Neural cell (in vitro differentiated cells): ENCODE measurements around the gene RAD51B. TPM values are rescaled to one million over a fixed set of nuclear protein-coding genes. Genes with fewer than 3 reads are reported as not detected.

Experiments
- H2AFZ ChIP-seq: fragments of 200-600, 300-800 bp; sonication (generic), shearing (Covaris generic); 2 replicates; pipeline ENCODE4 v1.6.0; 2014; ENCODE audit warnings: low read depth, mild to moderate bottlenecking, antibody characterized with exemption, low read length, moderate library complexity
- H3F3A ChIP-seq: fragments of 200-600 bp; shearing (Covaris generic); 2 replicates; pipeline ENCODE4 v1.6.1; 2016; ENCODE audit warnings: mild to moderate bottlenecking, moderate library complexity, mixed read lengths, antibody characterized with exemption, low read length; ENCODE audit not compliant: insufficient read depth, poor library complexity, severe bottlenecking
- H3K27ac ChIP-seq: fragments of 200-600, 300-800 bp; sonication (generic), shearing (Covaris generic); 2 replicates; pipeline ENCODE4 v1.5.1; 2014; ENCODE audit warnings: mild to moderate bottlenecking, low read length, moderate library complexity
- H3K27me3 ChIP-seq: fragments of 300-800, 200-600 bp; sonication (generic), shearing (Covaris generic); 2 replicates; pipeline ENCODE4 v1.6.0; 2014; ENCODE audit warnings: mild to moderate bottlenecking, low read depth, low read length, moderate library complexity; ENCODE audit not compliant: insufficient read depth
- H3K36me3 ChIP-seq: fragments of 300-800, 200-600 bp; sonication (generic), shearing (Covaris generic); 2 replicates; pipeline ENCODE4 v1.5.1; 2014; ENCODE audit warnings: mild to moderate bottlenecking, antibody characterized with exemption, low read length, moderate library complexity; ENCODE audit not compliant: insufficient read depth
- H3K4me2 ChIP-seq: fragments of 300-800, 200-600 bp; sonication (generic), shearing (Covaris generic); 2 replicates; pipeline ENCODE4 v1.6.0; 2014; ENCODE audit warnings: mild to moderate bottlenecking, low read length
- H3K4me3 ChIP-seq: fragments of 300-800, 200-600 bp; sonication (generic), shearing (Covaris generic); 2 replicates; pipeline ENCODE4 v1.5.1; 2014; ENCODE audit warnings: mild to moderate bottlenecking, low read length, moderate library complexity
- H3K79me2 ChIP-seq: fragments of 200-600 bp; shearing (Covaris generic); replicated peaks from 2 replicates; pipeline ENCODE4 v1.6.0; 2014; ENCODE audit warnings: mild to moderate bottlenecking, low read length, moderate library complexity; ENCODE audit not compliant: insufficient read depth
- H3K9ac ChIP-seq: fragments of 300-800, 200-600 bp; sonication (generic), shearing (Covaris generic); 2 replicates; pipeline ENCODE4 v1.6.1; 2016; ENCODE audit warnings: mild to moderate bottlenecking, low read length, mixed read lengths
- H3K9me2 ChIP-seq: fragments of 200-600 bp; shearing (Covaris generic); 2 replicates; pipeline ENCODE4 v1.6.1; 2016; ENCODE audit warnings: mild to moderate bottlenecking, low read length, mixed read lengths; ENCODE audit not compliant: insufficient read depth
- H3K9me3 ChIP-seq: fragments of 200-600, 300-800 bp; sonication (generic), shearing (Covaris generic); 2 replicates; pipeline ENCODE4 v1.6.1; 2016; ENCODE audit warnings: mild to moderate bottlenecking, mixed run types, low read length, moderate library complexity, mixed read lengths
- H4K20me1 ChIP-seq: fragments of 200-600 bp; shearing (Covaris generic); 2 replicates; pipeline ENCODE4 v1.6.1; 2016; ENCODE audit warnings: mild to moderate bottlenecking, mixed run types; ENCODE audit not compliant: insufficient read depth
- CTCF ChIP-seq: fragments of 450-650 bp; IDR thresholded peaks from 2 replicates; pipeline ENCODE4 v1.5.1; 2014; ENCODE audit warnings: antibody characterized with exemption, mild to moderate bottlenecking, moderate library complexity; ENCODE audit not compliant: poor library complexity, severe bottlenecking
- EP300 ChIP-seq: fragments of 450-650 bp; conservative IDR thresholded peaks from 2 replicates; pipeline ENCODE4 v1.6.1; 2014; ENCODE audit warnings: antibody characterized with exemption, mild to moderate bottlenecking, moderate library complexity; ENCODE audit not compliant: poor library complexity, severe bottlenecking
- EZH2 ChIP-seq: fragments of 200-600, 300-800 bp; shearing (Covaris generic), sonication (generic); IDR thresholded peaks from 2 replicates; pipeline ENCODE4 v1.6.1; 2014; ENCODE audit warnings: antibody characterized with exemption, low read length, borderline replicate concordance, mild to moderate bottlenecking; ENCODE audit not compliant: insufficient read depth, poor library complexity, severe bottlenecking
- MXI1 ChIP-seq: fragments of 450-650 bp; conservative IDR thresholded peaks from 2 replicates; pipeline ENCODE4 v1.6.1; 2014; ENCODE audit warnings: antibody characterized with exemption, mild to moderate bottlenecking; ENCODE audit not compliant: poor library complexity, severe bottlenecking
- POLR2AphosphoS5 ChIP-seq: IDR thresholded peaks from 2 replicates; pipeline ENCODE4 v1.6.1; 2012
- RAD21 ChIP-seq: fragments of 450-650 bp; conservative IDR thresholded peaks from 2 replicates; pipeline ENCODE4 v1.6.1; 2014; ENCODE audit warnings: antibody characterized with exemption, mild to moderate bottlenecking, moderate library complexity
- REST ChIP-seq: IDR thresholded peaks from 2 replicates; pipeline ENCODE4 v1.6.1; 2012; ENCODE audit warnings: borderline replicate concordance
- SMC3 ChIP-seq: fragments of 450-650 bp; conservative IDR thresholded peaks from 2 replicates; pipeline ENCODE4 v1.6.1; 2014; ENCODE audit warnings: antibody characterized with exemption, mild to moderate bottlenecking, moderate library complexity; ENCODE audit not compliant: poor library complexity
- TAF1 ChIP-seq: IDR thresholded peaks from 2 replicates; pipeline ENCODE4 v1.6.1; 2012; ENCODE audit warnings: low read depth
- polyA plus RNA-seq: library from polyadenylated mRNA; depleted of rRNA; stranded (reverse); fragments of >200 nt; gene quantifications from 2 replicates; pipeline ENCODE4 v1.2.3, GENCODE V29; 2014

The RAD51B gene
- polyA plus RNA-seq, 1 donor from 2014 or later: 3.1 TPM

GRCh38 chr14:68373847-68374444 is 554.4 kb downstream of the RAD51B start:
- Histone ChIP-seq H3F3A (no peaks in the 10 kb centered on the region), H4K20me1 (no peaks in the 10 kb centered on the region), H3K9ac (no peak overlapping the region), H2AFZ (no peak overlapping the region), H3K27me3 (no peaks in the 10 kb centered on the region), H3K36me3 (no peaks in the 10 kb centered on the region), H3K9me3 (peaks cover 8% of the 10 kb centered on the region), H3K79me2 (no peaks in the 10 kb centered on the region), H3K27ac (no peak overlapping the region), H3K4me2 (no peak overlapping the region), H3K4me3 (no peak overlapping the region), H3K9me2 (no peaks in the 10 kb centered on the region)
- TF ChIP-seq TAF1: no peak

GRCh38 chr14:68374682-68375081 is 555.1 kb downstream of the RAD51B start:
- Histone ChIP-seq H4K20me1 (no peaks in the 10 kb centered on the region), H3K9me2 (no peaks in the 10 kb centered on the region), H3F3A (no peaks in the 10 kb centered on the region), H3K4me2 (no peak overlapping the region), H3K27me3 (no peaks in the 10 kb centered on the region), H2AFZ (no peak overlapping the region), H3K9me3 (peaks cover 8% of the 10 kb centered on the region), H3K4me3 (no peak overlapping the region), H3K36me3 (no peaks in the 10 kb centered on the region), H3K9ac (no peak overlapping the region), H3K27ac (no peak overlapping the region), H3K79me2 (no peaks in the 10 kb centered on the region)
- TF ChIP-seq CTCF (no peak), POLR2AphosphoS5 (no peak), RAD21 (no peak), SMC3 (no peak), MXI1 (no peak), REST (no peak), EZH2 (no peak), TAF1 (no peak), EP300 (no peak)

GRCh38 chr14:68375376-68375775 is 555.8 kb downstream of the RAD51B start:
- H3K9ac ChIP-seq: no peak overlapping the region
- no peaks in the 10 kb centered on the region for H3K27me3 ChIP-seq
- no peak overlapping the region for H3K4me3 ChIP-seq
- H3F3A ChIP-seq: no peaks in the 10 kb centered on the region
- H3K9me3 ChIP-seq: peaks cover 8% of the 10 kb centered on the region
- no peaks in the 10 kb centered on the region for H3K36me3 ChIP-seq
- no peak overlapping the region for H3K4me2 ChIP-seq
- H3K79me2 ChIP-seq: no peaks in the 10 kb centered on the region
- no peak overlapping the region for H3K27ac ChIP-seq
- H4K20me1 ChIP-seq: no peaks in the 10 kb centered on the region
- TF ChIP-seq REST: no peak
- TF ChIP-seq POLR2AphosphoS5: no peak
- TF ChIP-seq RAD21: no peak
- TF ChIP-seq CTCF: no peak
- no peak for TF ChIP-seq EP300
- TF ChIP-seq EZH2: no peak
- no peak for TF ChIP-seq SMC3
- no peak for TF ChIP-seq TAF1
- TF ChIP-seq MXI1: no peak
- H2AFZ ChIP-seq: no peak overlapping the region
- H3K9me2 ChIP-seq: no peaks in the 10 kb centered on the region
